WTC11 (cell line): ENCODE measurements around the gene LGALS3. TPM values are rescaled to one million over a fixed set of nuclear protein-coding genes. Genes with fewer than 3 reads are reported as not detected.

Experiments
- ATAC-seq: fragments of 200-7000 bp; cut with Tn5 transposase; 2 replicates; pipeline ENCODE4 v1.10.0; 2021; ENCODE audit warnings: mild to moderate bottlenecking, moderate library complexity
- CTCF ChIA-PET: fragments of 300-600 bp; sonication (Branson Sonifier 250); formaldehyde crosslinking; loops from one replicate; lab custom pipeline; 2021; ENCODE audit warnings: antibody characterized with exemption; lab: Charles Lee
- POLR2A ChIA-PET: fragments of 350-600 bp; sonication (Branson Sonifier 250); formaldehyde crosslinking; loops from one replicate; lab custom pipeline; 2021; ENCODE audit warnings: antibody characterized with exemption; lab: Charles Lee
- DNase-seq: peaks from one replicate; pipeline ENCODE4 v3.0.0; 2021; ENCODE audit warnings: low spot score
- H3K27ac Mint-ChIP-seq: 2 replicates; pipeline ENCODE4 v1.8.0; 2021; ENCODE audit warnings: mixed read lengths
- H3K27me3 Mint-ChIP-seq: 2 replicates; pipeline ENCODE4 v1.8.0; 2021; ENCODE audit warnings: low read depth, mild to moderate bottlenecking, moderate library complexity, mixed read lengths
- H3K36me3 Mint-ChIP-seq: 2 replicates; pipeline ENCODE4 v1.8.0; 2021; ENCODE audit warnings: mixed read lengths
- H3K4me1 Mint-ChIP-seq: 2 replicates; pipeline ENCODE4 v1.8.0; 2022; ENCODE audit warnings: mixed read lengths
- H3K4me3 Mint-ChIP-seq: 2 replicates; pipeline ENCODE4 v1.8.0; 2021; ENCODE audit warnings: mild to moderate bottlenecking, moderate library complexity, mixed read lengths
- H3K9me3 Mint-ChIP-seq: 2 replicates; pipeline ENCODE4 v1.8.0; 2021; ENCODE audit warnings: mixed read lengths
- AFF4 ChIP-seq: sonication (generic); formaldehyde crosslinking; IDR thresholded peaks from 2 replicates; pipeline ENCODE4 v1.8.1; 2023; ENCODE audit warnings: mild to moderate bottlenecking, missing genetic modification reagents, borderline replicate concordance
- ELF4 ChIP-seq: sonication (generic); formaldehyde crosslinking; IDR thresholded peaks from 2 replicates; pipeline ENCODE4 v1.8.1; 2022; ENCODE audit warnings: low read depth, mild to moderate bottlenecking, moderate library complexity, missing genetic modification reagents
- ETV6 ChIP-seq: sonication (generic); formaldehyde crosslinking; IDR thresholded peaks from 2 replicates; pipeline ENCODE4 v1.8.1; 2022; ENCODE audit warnings: mild to moderate bottlenecking, missing genetic modification reagents
- HMGXB4 ChIP-seq: sonication (generic); formaldehyde crosslinking; IDR thresholded peaks from 2 replicates; pipeline ENCODE4 v1.8.1; 2023; ENCODE audit warnings: mild to moderate bottlenecking, moderate library complexity, missing genetic modification reagents
- OVOL2 ChIP-seq: fragments of 250-450 bp; sonication (Bioruptor Pico); IDR thresholded peaks from 2 replicates; pipeline ENCODE4 v1.9.0; 2021; ENCODE audit warnings: mild to moderate bottlenecking, borderline replicate concordance
- ZBTB43 ChIP-seq: sonication (generic); formaldehyde crosslinking; IDR thresholded peaks from 2 replicates; pipeline ENCODE4 v1.8.1; 2023; ENCODE audit warnings: mild to moderate bottlenecking, missing genetic modification reagents
- ZNF121 ChIP-seq: sonication (generic); formaldehyde crosslinking; IDR thresholded peaks from 2 replicates; pipeline ENCODE4 v1.8.0; 2023; ENCODE audit warnings: missing genetic modification reagents
- ZNF425 ChIP-seq: fragments of 250-450 bp; sonication (Bioruptor Pico); conservative IDR thresholded peaks from 2 replicates; pipeline ENCODE4 v1.9.0; 2021; ENCODE audit warnings: mild to moderate bottlenecking
- total RNA-seq: library from RNA; stranded (reverse); gene quantifications from 3 replicates; pipeline ENCODE4 v1.2.3, GENCODE V29; 2021
- TF ChIP-seq, protein P1 (sequence below): sonication (generic); formaldehyde crosslinking; IDR thresholded peaks from 2 replicates; pipeline ENCODE4 v1.8.0; 2022; ENCODE audit warnings: mild to moderate bottlenecking, missing genetic modification reagents

LGALS3 gene
- total RNA-seq, 1 experiment from 2014 or later, result 5.8 TPM

- TF ChIP-seq ETV6 (CRISPR knock-in tag) (no peak), AFF4 (no peak), OVOL2 (CRISPR knock-in tag) (no peak), ZNF425 (no peak), ZBTB43 (CRISPR knock-in tag) (no peak)
- TF ChIP-seq, protein P1, sequence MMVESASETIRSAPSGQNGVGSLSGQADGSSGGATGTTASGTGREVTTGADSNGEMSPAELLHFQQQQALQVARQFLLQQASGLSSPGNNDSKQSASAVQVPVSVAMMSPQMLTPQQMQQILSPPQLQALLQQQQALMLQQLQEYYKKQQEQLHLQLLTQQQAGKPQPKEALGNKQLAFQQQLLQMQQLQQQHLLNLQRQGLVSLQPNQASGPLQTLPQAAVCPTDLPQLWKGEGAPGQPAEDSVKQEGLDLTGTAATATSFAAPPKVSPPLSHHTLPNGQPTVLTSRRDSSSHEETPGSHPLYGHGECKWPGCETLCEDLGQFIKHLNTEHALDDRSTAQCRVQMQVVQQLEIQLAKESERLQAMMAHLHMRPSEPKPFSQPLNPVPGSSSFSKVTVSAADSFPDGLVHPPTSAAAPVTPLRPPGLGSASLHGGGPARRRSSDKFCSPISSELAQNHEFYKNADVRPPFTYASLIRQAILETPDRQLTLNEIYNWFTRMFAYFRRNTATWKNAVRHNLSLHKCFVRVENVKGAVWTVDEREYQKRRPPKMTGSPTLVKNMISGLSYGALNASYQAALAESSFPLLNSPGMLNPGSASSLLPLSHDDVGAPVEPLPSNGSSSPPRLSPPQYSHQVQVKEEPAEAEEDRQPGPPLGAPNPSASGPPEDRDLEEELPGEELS (CRISPR knock-in tag), result no peak
- TF ChIP-seq, all 79 proteins: peak for 0
Measured at GRCh38 chr14:55111122-55111708, 17.8 kb upstream of the LGALS3 start (continued).

DNA sequence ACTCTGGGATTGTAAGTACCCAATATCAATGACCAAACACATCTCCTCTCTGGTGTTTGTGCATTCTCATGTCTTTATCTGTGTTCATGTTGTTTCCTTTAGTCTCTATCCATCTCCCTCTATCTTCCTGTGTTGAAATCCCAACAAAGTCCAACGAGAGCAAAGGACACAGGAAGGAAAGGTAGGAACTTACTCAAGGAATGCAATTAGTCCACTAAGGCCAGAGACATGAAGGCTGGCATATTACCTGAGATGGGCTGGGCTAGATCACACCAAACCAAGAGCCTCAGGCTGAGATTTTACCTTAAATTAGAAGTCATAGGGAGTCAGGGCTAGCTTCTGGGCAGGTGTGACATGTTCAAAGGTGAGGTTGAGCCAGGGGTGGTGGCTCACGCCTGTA lies 14.3 kb upstream of the LGALS3 start:
- Mint-ChIP-seq H3K27me3 (peaks cover 2% of the 10 kb centered on the region; the same call in 1 of the 2 replicates), H3K4me3 (no peak overlapping the region), H3K4me1 (no peaks in the 10 kb centered on the region), H3K9me3 (no peaks in the 10 kb centered on the region)
- ATAC-seq, result no peak
- no peak for TF ChIP-seq HMGXB4
- TF ChIP-seq, all 79 proteins: peak for 0
- Mint-ChIP-seq H3K36me3 (no peaks in the 10 kb centered on the region), H3K27ac (no peak overlapping the region)
- ChIA-PET POLR2A (no interaction called here), CTCF (no interaction called here)
- no peak for DNase-seq

DNA sequence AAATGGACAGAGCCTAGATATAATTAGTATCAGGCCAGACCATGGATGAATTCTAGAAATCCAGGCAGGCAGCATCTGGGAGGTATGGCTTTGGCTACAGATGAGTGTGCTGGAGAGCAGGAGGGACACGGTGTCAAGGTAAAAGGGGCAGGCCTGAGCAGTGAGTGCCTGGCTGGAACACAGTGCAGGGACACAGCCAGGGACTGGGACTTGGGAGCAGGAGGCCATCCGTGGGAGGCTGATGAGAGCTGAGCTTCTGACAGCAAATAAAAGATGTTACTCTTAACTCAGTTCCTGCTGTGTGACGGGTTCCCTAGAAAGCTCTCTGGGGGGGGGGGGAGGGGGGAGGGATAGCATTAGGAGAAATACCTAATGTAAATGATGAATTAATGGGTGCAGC lies 13.6 kb upstream of the LGALS3 start:
- DNase-seq (no peak), ATAC-seq (no peak)
- Mint-ChIP-seq H3K9me3 (no peaks in the 10 kb centered on the region), H3K4me3 (no peak overlapping the region), H3K4me1 (no peaks in the 10 kb centered on the region), H3K27me3 (peaks cover 2% of the 10 kb centered on the region; the same call in 1 of the 2 replicates), H3K27ac (no peak overlapping the region), H3K36me3 (no peaks in the 10 kb centered on the region)
- ChIA-PET POLR2A (no interaction called here), CTCF (interaction anchor here (0.6 kb wide), 1 partner anchor 1026 kb away, joined by 3 read pairs; no protein-coding TSS in a partner anchor)
- TF ChIP-seq ELF4 (CRISPR knock-in tag) (no peak), ZNF121 (peak; percentile 56; the same call in 1 of the 2 replicates)
